SJCRH30 (cell line): Measurements from ENCODE around the gene ALPK3. TPM values are rescaled to one million over a fixed set of nuclear protein-coding genes. Genes with fewer than 3 reads are reported as not detected.

ENCODE experiments used
- DNase-seq, 2 experiments: peaks; one replicate each; pipeline ENCODE4 v3.0.0-alpha.2; 2015 to 2020
- H3K27ac ChIP-seq: fragments of 250-450 bp; sonication (Bioruptor Pico); 2 replicates; pipeline ENCODE4 v1.5.1; 2020; ENCODE audit warnings: mild to moderate bottlenecking, moderate library complexity
- H3K27me3 ChIP-seq: fragments of 250-450 bp; sonication (Bioruptor Pico); 2 replicates; pipeline ENCODE4 v1.5.1; 2020; ENCODE audit warnings: mild to moderate bottlenecking, moderate library complexity
- H3K36me3 ChIP-seq: fragments of 250-450 bp; sonication (Bioruptor Pico); 2 replicates; pipeline ENCODE4 v1.5.1; 2020; ENCODE audit warnings: mild to moderate bottlenecking, moderate library complexity
- H3K4me1 ChIP-seq: fragments of 250-450 bp; sonication (Bioruptor Pico); 2 replicates; pipeline ENCODE4 v1.5.1; 2020; ENCODE audit warnings: mild to moderate bottlenecking, moderate library complexity
- H3K4me3 ChIP-seq: fragments of 250-450 bp; sonication (Bioruptor Pico); 2 replicates; pipeline ENCODE4 v1.5.1; 2020; ENCODE audit warnings: mild to moderate bottlenecking, moderate library complexity
- H3K9me3 ChIP-seq: fragments of 250-450 bp; sonication (Bioruptor Pico); replicated peaks from 2 replicates; pipeline ENCODE4 v1.5.1; 2020; ENCODE audit warnings: mild to moderate bottlenecking, moderate library complexity
- total RNA-seq: library from RNA; depleted of rRNA; stranded (reverse); fragments of >200 nt; shearing (Covaris generic); gene quantifications from 2 replicates; pipeline ENCODE4 v1.2.3, GENCODE V29; 2014

Gene ALPK3
- total RNA-seq, 1 experiment from 2014 or later, result 49.9 TPM

DNA sequence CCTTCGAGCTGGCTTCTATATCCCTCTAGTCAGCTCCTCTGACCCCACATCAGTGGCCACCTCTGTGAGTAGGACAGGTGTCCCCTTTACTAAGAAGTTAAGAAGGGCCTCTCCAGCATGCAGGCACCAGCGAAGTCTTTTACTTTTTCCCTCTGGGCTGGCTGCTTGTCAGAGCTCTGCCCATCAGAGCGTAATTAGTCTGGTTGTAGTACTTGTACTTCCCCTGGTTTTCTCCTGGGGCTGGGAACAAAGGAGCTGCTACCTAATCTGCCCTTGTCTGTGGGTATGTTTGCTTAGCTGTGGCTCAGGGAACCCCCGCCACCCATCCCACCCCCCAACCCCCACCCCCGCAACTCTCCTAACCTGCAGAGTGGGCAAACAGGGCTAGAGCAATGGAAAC, 27.4 kb upstream of the ALPK3 start:
- H3K27me3 ChIP-seq, result no peaks in the 10 kb centered on the region
- no peak overlapping the region for H3K4me3 ChIP-seq
- no peak overlapping the region for H3K27ac ChIP-seq
- peaks cover 36% of the 10 kb centered on the region for H3K36me3 ChIP-seq
- no peak for DNase-seq
- no peaks in the 10 kb centered on the region for H3K4me1 ChIP-seq
- no peaks in the 10 kb centered on the region for H3K9me3 ChIP-seq

DNA sequence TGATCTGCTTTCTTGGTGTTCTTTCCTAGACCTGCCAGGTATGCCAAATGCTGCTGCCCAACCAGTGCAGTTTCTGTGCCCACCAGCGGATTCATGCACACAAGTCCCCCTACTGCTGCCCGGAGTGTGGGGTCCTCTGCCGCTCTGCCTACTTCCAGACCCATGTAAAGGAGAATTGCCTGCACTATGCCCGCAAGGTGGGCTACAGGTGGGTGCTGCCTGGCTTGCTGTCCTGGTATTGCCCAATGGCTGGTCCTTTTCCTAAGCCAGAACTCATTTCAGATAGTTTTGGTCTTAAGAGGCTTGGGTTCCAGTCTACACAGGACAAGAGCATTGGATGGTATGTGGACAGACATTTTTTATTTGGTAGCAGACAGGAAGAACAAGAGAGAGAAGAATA, 26.5 kb upstream of the ALPK3 start:
- Histone ChIP-seq H3K36me3 (peaks cover 41% of the 10 kb centered on the region), H3K27ac (no peak overlapping the region), H3K27me3 (no peaks in the 10 kb centered on the region), H3K4me1 (no peaks in the 10 kb centered on the region), H3K9me3 (no peaks in the 10 kb centered on the region), H3K4me3 (no peak overlapping the region)
- DNase-seq, result no peak

DNA sequence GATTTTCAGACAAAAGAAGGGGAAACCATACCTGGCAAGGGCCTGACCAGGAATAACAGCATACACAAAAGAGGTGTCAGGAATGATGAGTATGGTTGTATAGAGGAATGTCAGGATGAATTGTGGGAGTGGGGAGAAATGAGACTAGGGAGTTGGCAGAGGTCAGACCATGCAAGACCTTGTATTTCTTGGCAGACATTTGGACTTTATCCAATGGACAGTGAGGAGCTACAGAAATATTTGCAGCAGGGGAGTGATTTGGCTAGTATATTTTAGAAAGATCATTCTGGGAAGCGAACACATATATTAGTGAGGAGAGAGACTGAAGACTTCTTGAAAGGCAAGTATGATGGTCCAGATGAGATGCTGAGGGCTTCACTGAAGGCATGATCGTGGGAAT, 25.4 kb upstream of the ALPK3 start:
- no peak overlapping the region for H3K4me3 ChIP-seq
- H3K4me1 ChIP-seq, result no peaks in the 10 kb centered on the region
- no peak for DNase-seq
- H3K27ac ChIP-seq, result no peak overlapping the region
- H3K36me3 ChIP-seq, result peaks cover 41% of the 10 kb centered on the region
- H3K9me3 ChIP-seq, result no peaks in the 10 kb centered on the region
- no peaks in the 10 kb centered on the region for H3K27me3 ChIP-seq

DNA sequence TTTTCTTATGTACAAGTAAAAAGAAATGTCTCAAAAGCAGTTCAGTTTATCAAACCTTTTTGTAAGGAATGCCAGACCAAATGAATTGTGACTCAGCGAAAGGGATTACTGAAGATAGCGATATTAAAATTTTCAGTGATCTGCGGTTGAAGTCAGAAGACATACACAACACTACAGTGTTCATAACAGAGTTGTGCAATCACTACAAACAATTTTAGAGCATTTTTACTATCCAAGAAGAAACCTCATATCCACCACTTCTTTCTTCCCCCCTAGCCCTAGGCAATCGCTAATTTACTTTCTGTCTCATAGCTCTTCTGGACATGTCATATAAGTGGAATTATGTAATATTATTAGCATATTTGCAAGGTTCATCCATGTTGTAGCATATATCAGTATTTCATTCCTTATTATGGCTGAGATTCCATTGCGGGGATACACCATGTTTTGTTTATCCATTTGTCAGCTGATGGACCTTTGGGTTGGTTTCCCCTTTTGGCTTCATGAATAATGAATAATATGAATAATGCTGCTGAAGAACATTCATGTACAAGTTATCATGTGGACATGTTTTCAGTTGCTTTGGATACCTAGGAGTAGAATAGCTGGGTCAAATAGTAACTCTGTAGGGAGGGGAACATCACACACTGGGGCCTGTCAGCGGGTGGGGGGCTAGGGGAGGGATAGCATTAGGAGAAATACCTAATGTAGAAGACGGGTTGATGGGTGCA, 23.6 kb upstream of the ALPK3 start:
- Histone ChIP-seq H3K4me3 (no peak overlapping the region), H3K9me3 (no peaks in the 10 kb centered on the region), H3K4me1 (no peaks in the 10 kb centered on the region), H3K27ac (no peak overlapping the region), H3K36me3 (peaks cover 37% of the 10 kb centered on the region), H3K27me3 (no peaks in the 10 kb centered on the region)
- no peak for DNase-seq

DNA sequence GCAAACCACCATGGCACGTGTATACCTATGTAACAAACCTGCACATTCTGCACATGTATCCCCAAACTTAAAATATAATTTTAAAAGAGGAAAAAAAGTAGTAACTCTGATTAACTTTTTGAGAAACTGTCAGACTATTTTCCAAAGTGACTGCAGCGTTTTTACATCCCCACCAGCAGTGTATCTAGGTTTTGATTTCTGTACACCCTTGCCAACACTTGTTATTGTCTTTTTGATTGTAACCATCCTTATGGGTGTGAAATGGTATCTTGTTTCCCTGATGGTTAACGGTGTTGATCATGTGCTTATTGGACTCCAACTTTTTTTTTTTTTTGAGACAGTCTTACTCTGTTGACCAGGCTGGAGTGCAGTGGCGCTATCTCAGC, 23.0 kb upstream of the ALPK3 start:
- no peak for DNase-seq
- H3K36me3 ChIP-seq, result peaks cover 41% of the 10 kb centered on the region
- H3K27ac ChIP-seq, result no peak overlapping the region
- H3K4me3 ChIP-seq, result no peak overlapping the region
- no peaks in the 10 kb centered on the region for H3K9me3 ChIP-seq
- H3K4me1 ChIP-seq, result no peaks in the 10 kb centered on the region
- H3K27me3 ChIP-seq, result no peaks in the 10 kb centered on the region

DNA sequence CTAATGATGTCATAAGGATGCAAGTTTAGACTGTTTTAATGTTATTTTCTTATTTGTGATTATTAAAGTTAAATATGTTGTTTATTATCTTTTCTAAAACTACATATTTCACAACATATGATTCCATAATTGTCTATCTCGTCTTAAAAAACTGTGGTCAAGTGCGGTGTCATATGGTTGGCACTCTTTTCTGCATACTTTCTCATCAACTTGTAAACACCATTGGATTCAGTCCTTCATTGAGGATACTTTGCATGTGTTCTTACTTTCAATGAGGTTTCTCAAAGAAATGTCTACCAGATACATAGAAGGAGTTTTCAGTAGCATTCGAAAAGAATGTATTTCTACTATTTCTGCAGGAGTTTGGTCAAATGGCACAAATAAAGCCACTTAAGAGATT, 22.0 kb upstream of the ALPK3 start:
- H3K36me3 ChIP-seq, result peaks cover 46% of the 10 kb centered on the region

DNA sequence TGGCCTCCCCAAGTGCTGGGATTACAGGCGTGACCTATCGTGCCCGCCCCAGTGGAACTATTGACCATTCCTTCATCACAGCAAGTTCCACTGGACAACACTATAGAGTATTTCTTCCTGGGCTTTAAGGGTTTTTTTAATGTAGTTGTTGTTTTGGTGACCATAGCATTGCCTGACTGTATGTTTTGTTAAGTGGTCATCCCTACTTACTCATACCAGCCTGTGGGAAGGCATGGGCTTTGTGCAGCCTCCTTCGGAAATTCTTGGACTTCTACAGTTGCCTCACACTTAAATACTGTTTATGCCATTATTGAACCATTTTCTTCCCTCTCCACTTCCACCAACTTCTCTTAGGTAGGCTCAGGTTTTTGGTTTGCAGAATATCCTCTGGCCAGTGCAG, 19.9 kb upstream of the ALPK3 start:
- H3K27ac ChIP-seq, result no peak overlapping the region
- no peak for DNase-seq
- no peaks in the 10 kb centered on the region for H3K9me3 ChIP-seq
- no peak overlapping the region for H3K4me3 ChIP-seq
- H3K27me3 ChIP-seq, result no peaks in the 10 kb centered on the region
- no peaks in the 10 kb centered on the region for H3K4me1 ChIP-seq
- peaks cover 34% of the 10 kb centered on the region for H3K36me3 ChIP-seq

More for the DNA sequence above, 22.0 kb upstream of the ALPK3 start:
- Histone ChIP-seq H3K4me1 (no peaks in the 10 kb centered on the region), H3K27me3 (no peaks in the 10 kb centered on the region), H3K27ac (no peak overlapping the region), H3K9me3 (no peaks in the 10 kb centered on the region), H3K4me3 (no peak overlapping the region)
- DNase-seq, result no peak

DNA sequence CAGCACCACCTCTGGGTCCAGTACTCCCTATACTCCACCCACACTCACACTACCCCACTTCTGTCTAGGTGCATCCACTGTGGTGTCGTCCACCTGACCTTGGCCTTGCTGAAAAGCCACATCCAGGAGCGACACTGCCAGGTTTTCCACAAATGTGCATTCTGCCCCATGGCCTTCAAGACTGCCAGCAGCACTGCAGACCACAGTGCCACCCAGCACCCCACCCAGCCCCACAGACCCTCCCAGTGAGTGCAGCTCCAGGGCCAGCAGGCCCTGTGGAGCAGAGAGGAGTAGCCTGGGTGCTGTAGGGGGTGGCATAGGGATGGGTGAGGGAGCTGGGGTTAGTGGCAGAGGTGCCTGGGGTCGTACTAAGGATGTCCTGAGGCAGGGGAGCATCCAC, 19.4 kb upstream of the ALPK3 start:
- no peaks in the 10 kb centered on the region for H3K4me1 ChIP-seq
- H3K4me3 ChIP-seq, result no peak overlapping the region
- DNase-seq, result no peak
- no peak overlapping the region for H3K27ac ChIP-seq
- peaks cover 32% of the 10 kb centered on the region for H3K36me3 ChIP-seq
- H3K27me3 ChIP-seq, result no peaks in the 10 kb centered on the region
- H3K9me3 ChIP-seq, result no peaks in the 10 kb centered on the region

DNA sequence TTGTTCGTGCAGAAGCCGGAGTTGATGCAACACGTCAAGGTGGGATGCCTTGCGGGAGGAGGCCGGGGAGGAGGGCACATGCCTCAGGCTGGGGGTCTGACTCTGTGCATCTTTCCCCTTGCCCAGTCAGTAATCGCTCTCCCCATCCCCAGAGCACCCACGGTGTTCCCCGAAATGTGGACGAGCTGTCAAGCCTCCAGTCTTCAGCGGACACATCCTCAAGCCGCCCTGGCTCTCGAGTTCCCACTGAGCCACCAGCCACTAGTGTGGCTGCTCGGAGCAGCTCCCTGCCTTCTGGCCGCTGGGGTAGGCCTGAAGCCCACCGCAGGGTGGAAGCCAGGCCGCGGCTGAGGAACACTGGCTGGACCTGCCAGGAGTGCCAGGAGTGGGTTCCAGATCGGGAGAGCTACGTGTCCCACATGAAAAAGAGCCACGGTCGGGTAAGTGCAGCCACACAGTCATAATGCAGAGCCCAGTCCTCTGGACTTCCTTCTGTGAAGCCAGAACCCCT, 18.7 kb upstream of the ALPK3 start:
- Histone ChIP-seq H3K27me3 (no peaks in the 10 kb centered on the region), H3K9me3 (no peaks in the 10 kb centered on the region), H3K4me3 (no peak overlapping the region), H3K36me3 (peaks cover 26% of the 10 kb centered on the region), H3K4me1 (no peaks in the 10 kb centered on the region), H3K27ac (no peak overlapping the region)
- no peak for DNase-seq

DNA sequence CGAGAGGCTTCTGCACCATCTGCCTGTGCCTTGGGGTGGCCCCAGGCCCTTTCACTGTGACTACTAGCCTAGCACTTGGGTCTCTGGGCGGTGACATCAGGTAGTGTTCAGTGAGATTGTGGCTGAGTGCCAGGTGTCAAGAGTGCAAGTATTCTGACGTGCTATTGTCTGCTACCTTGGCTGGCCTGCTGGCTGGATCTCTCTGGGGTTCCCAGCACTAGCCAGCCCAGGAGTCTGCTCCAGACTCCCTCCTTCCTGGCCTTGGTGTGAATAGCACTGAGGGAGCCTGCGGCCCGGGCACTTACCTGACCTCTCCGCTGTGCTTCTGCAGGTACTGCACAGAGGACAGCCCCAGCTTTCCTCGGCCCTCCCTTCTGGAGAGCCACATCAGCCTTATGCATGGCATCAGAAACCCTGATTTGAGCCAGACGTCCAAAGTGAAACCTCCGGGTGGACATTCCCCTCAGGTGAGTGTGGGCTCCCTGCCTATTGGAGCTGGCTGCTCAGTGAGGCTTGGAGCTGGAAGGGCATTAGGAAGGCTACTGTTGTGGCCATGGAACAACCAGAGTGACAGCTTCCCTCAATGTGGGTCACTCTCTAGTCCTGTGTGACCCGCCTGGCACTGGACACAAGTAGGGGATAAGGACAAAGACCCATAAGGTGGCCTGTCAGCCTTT, 17.5 kb upstream of the ALPK3 start:
- Histone ChIP-seq H3K4me3 (no peak overlapping the region), H3K4me1 (no peaks in the 10 kb centered on the region), H3K27me3 (no peaks in the 10 kb centered on the region), H3K9me3 (no peaks in the 10 kb centered on the region), H3K36me3 (peaks cover 22% of the 10 kb centered on the region), H3K27ac (no peak overlapping the region)
- DNase-seq, result no peak

DNA sequence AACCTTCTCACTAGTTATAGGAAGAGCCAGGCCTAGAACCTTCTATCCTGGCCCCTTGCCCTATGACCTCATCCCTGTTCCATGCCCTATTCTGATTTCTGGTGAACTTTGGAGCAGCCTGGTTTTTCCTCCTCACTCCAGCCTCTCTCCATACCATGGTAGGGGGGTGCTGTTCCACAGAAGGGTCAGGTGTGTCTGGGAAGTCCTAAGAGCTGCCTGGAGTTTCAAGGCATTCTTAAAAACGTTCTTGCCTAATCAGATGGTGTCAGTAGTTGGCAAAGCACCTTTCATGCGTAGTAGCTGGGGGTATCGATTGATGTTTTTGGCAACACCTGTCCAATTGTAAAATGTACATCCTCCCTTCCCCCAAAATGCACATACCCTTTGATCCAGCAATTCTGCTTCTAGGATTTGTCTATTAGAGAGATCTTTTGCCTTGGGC, 16.8 kb upstream of the ALPK3 start:
- peaks cover 20% of the 10 kb centered on the region for H3K36me3 ChIP-seq
- no peaks in the 10 kb centered on the region for H3K4me1 ChIP-seq
- H3K4me3 ChIP-seq, result no peak overlapping the region
- DNase-seq, result no peak
- H3K9me3 ChIP-seq, result no peaks in the 10 kb centered on the region
- no peak overlapping the region for H3K27ac ChIP-seq
- H3K27me3 ChIP-seq, result no peaks in the 10 kb centered on the region

GRCh38 chr15:84804005-84804900, 12.9 kb upstream of the ALPK3 start:
- DNase-seq, result no peak
- H3K4me3 ChIP-seq, result no peak overlapping the region
- H3K36me3 ChIP-seq, result peaks cover 14% of the 10 kb centered on the region
- H3K4me1 ChIP-seq, result peaks cover under 1% of the 10 kb centered on the region
- no peak overlapping the region for H3K27ac ChIP-seq
- no peaks in the 10 kb centered on the region for H3K9me3 ChIP-seq
- no peaks in the 10 kb centered on the region for H3K27me3 ChIP-seq

DNA sequence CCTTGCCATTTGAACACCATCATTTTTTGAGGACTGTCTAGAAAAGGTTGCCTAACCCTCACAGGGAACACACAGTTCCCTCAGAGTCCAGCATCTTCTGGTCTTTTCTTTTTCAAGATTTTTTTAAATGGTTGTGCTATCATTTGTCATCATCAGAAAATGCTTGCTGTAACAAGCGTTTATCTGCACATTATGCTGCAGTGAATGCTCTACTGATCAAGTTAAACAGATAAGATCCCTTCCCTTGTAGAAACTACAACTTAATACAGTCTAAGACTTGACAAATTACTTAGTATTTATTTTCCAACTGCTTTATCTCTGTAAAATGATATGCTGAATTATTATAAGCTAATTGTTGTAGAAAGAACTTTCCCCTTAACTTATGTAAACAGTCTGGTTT, 11.9 kb upstream of the ALPK3 start:
- Histone ChIP-seq H3K36me3 (peaks cover 9% of the 10 kb centered on the region), H3K27me3 (no peaks in the 10 kb centered on the region), H3K4me3 (no peak overlapping the region), H3K27ac (no peak overlapping the region), H3K9me3 (no peaks in the 10 kb centered on the region), H3K4me1 (peaks cover 7% of the 10 kb centered on the region)
- no peak for DNase-seq

- peaks cover 3% of the 10 kb centered on the region; the same call in 1 of the 2 replicates for H3K36me3 ChIP-seq
- no peak overlapping the region for H3K27ac ChIP-seq
- DNase-seq, result no peak
These were observed 9.9 kb upstream of the ALPK3 start for GRCh38 chr15:84807228-84807627.

More at GRCh38 chr15:84807228-84807627, 9.9 kb upstream of the ALPK3 start:
- no peak overlapping the region for H3K4me3 ChIP-seq
- H3K4me1 ChIP-seq, result peaks cover 15% of the 10 kb centered on the region
- H3K9me3 ChIP-seq, result no peaks in the 10 kb centered on the region
- H3K27me3 ChIP-seq, result no peaks in the 10 kb centered on the region
